DND-41 (cell line): ENCODE measurements around the gene TARP.

Experiments
- ATAC-seq: fragments of 200-7000 bp; cut with Tn5 transposase; 3 replicates; pipeline ENCODE4 v1.9.1; 2021; ENCODE audit warnings: low read depth; ENCODE audit not compliant: insufficient read depth
- DNase-seq: peaks from one replicate; pipeline ENCODE4 v3.0.0-alpha.2; 2020
- H2AFZ ChIP-seq: 2 replicates; pipeline ENCODE4 v1.6.0; 2012; ENCODE audit warnings: low read depth, low read length
- H3K27ac ChIP-seq: 2 replicates; pipeline ENCODE4 v1.5.1; 2012; ENCODE audit warnings: low read length, inconsistent platforms
- H3K27me3 ChIP-seq: fragments of 200-600 bp; sonication (generic); 2 replicates; pipeline ENCODE4 v1.6.0; 2012; ENCODE audit warnings: low read length, mild to moderate bottlenecking, inconsistent platforms; ENCODE audit not compliant: insufficient read depth, poor library complexity
- H3K36me3 ChIP-seq: 2 replicates; pipeline ENCODE4 v1.5.1; 2012; ENCODE audit warnings: low read length, inconsistent platforms; ENCODE audit not compliant: insufficient read depth
- H3K4me1 ChIP-seq: 2 replicates; pipeline ENCODE4 v1.5.1; 2012; ENCODE audit warnings: mild to moderate bottlenecking, low read length; ENCODE audit not compliant: insufficient read depth
- H3K4me2 ChIP-seq: 2 replicates; pipeline ENCODE4 v1.6.0; 2012; ENCODE audit warnings: mild to moderate bottlenecking, moderate library complexity, low read length, inconsistent platforms; ENCODE audit not compliant: insufficient read depth
- H3K4me3 ChIP-seq, 2 experiments: fragments of 200-600 bp in 1 of 2; shearing (Covaris generic) in 1 of 2; 2 replicates each; pipeline ENCODE4 v1.5.1; 2012 to 2016; ENCODE audit warnings: inconsistent platforms in 2 of 2, low read length in 2 of 2, mild to moderate bottlenecking in 2 of 2, low read depth in 1 of 2, moderate library complexity in 1 of 2
- H3K79me2 ChIP-seq: 2 replicates; pipeline ENCODE4 v1.6.0; 2012; ENCODE audit warnings: low read length, inconsistent platforms; ENCODE audit not compliant: insufficient read depth
- H3K9ac ChIP-seq: 2 replicates; pipeline ENCODE4 v1.6.0; 2012; ENCODE audit warnings: low read depth, mild to moderate bottlenecking, inconsistent platforms, low read length, moderate library complexity
- H3K9me3 ChIP-seq: 2 replicates; pipeline ENCODE4 v1.5.1; 2012; ENCODE audit warnings: low read length, moderate library complexity, mild to moderate bottlenecking, inconsistent platforms; ENCODE audit not compliant: insufficient read depth, severe bottlenecking
- H4K20me1 ChIP-seq: 2 replicates; pipeline ENCODE4 v1.6.0; 2012; ENCODE audit warnings: low read length; ENCODE audit not compliant: insufficient read depth
- EZH2 ChIP-seq: IDR thresholded peaks from 3 replicates; pipeline ENCODE4 v1.6.1; 2012; ENCODE audit warnings: borderline replicate concordance, low read depth, mild to moderate bottlenecking, moderate library complexity, low read length, inconsistent platforms; ENCODE audit not compliant: severe bottlenecking
- TF ChIP-seq, protein P1 (sequence below): IDR thresholded peaks from 2 replicates; pipeline ENCODE4 v1.5.1; 2012; ENCODE audit warnings: borderline replicate concordance, low read length, moderate library complexity, mild to moderate bottlenecking; ENCODE audit not compliant: poor library complexity, severe bottlenecking; ENCODE audit errors: extremely low read depth

TARP gene

DNA sequence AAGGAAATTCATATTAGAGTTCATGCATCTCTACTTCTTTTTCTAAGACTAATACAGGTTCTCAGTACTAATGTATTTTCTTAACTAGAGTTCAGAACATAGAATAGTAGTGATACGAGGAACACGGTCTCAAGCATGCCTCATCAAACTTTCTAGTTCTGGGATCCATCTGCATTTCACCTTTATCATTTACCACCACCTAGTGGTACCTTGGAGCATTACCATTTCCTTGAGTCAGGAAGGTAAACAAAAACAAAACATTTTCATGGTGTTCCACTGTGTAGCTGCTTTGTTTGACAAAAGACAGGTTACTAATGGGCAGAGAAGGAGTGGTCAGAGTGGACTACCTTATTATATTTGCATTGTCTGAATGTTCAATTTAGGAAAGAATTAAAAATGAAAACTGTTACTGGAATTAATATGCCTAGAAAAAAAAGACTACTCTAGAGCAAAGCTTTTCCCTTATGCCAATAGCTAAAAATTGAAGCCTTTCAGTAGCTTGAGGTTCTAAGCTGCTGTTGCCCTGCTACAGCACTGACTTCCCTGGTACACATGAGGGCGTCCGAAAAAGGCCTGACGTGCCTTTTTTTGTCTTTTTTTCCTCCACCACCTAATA, 50.8 kb downstream of the TARP start:
- no peaks in the 10 kb centered on the region for H3K9me3 ChIP-seq
- H3K4me3 ChIP-seq, result no peak overlapping the region
- no peak overlapping the region for H3K4me2 ChIP-seq
- no peaks in the 10 kb centered on the region for H3K27me3 ChIP-seq
- peaks cover 6% of the 10 kb centered on the region; the same call in 1 of the 2 replicates for H3K4me1 ChIP-seq
- H3K36me3 ChIP-seq, result peaks cover 68% of the 10 kb centered on the region
- no peaks in the 10 kb centered on the region for H3K79me2 ChIP-seq
- peak overlapping the region; percentile 53 for H3K27ac ChIP-seq
- ATAC-seq (peak; percentile 88), DNase-seq (peak; percentile 39)
- H3K9ac ChIP-seq, result no peak overlapping the region; the same call in 1 of the 2 replicates
- H4K20me1 ChIP-seq, result no peaks in the 10 kb centered on the region
- H2AFZ ChIP-seq, result no peak overlapping the region
- TF ChIP-seq EZH2, result no peak
- TF ChIP-seq, protein P1, sequence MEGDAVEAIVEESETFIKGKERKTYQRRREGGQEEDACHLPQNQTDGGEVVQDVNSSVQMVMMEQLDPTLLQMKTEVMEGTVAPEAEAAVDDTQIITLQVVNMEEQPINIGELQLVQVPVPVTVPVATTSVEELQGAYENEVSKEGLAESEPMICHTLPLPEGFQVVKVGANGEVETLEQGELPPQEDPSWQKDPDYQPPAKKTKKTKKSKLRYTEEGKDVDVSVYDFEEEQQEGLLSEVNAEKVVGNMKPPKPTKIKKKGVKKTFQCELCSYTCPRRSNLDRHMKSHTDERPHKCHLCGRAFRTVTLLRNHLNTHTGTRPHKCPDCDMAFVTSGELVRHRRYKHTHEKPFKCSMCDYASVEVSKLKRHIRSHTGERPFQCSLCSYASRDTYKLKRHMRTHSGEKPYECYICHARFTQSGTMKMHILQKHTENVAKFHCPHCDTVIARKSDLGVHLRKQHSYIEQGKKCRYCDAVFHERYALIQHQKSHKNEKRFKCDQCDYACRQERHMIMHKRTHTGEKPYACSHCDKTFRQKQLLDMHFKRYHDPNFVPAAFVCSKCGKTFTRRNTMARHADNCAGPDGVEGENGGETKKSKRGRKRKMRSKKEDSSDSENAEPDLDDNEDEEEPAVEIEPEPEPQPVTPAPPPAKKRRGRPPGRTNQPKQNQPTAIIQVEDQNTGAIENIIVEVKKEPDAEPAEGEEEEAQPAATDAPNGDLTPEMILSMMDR, result peak; percentile 92

DNA sequence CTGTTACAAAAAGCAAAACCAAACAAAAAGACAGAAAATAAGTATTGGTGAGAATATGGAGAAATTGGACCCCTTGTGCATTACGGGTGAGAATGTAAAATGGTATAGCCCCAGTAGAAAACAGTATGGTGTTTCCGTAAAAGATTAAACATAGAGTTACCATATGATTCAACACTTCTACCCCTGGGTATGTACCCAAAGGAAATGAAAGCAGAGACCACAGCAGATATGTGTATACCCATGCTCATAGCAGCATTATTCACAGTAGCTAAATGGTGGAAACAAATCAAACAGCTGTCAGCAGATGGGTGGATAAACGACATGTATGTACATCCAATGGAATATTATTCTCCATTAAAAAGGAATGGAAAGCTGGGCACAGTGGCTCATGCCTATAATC, 53.0 kb downstream of the TARP start:
- no peak for TF ChIP-seq EZH2
- TF ChIP-seq, protein P1, result no peak
- H3K27me3 ChIP-seq, result no peaks in the 10 kb centered on the region

DNA sequence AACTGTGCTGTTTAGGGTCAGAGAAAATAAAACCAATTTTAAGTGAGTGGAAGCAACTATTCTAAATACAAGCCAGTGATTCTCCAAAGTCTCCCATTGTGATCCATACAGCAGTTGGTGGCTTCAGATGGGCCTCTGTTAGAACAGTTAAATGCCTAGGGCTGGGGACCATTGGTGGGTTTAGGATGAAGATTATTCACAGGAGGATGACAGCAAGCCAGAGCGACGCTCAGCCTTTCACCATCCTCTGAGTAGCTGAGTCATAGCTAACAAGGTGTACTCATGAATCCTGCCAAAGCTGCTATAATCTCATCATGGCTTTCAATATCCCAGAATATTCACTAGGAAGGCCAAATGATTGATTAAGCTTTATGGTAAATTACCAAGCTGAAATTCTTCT, 55.8 kb downstream of the TARP start:
- no peak overlapping the region for H2AFZ ChIP-seq
- no peak for TF ChIP-seq EZH2
- TF ChIP-seq, protein P1, result no peak
- H3K79me2 ChIP-seq, result no peaks in the 10 kb centered on the region
- no peaks in the 10 kb centered on the region for H3K9me3 ChIP-seq
- H3K4me2 ChIP-seq, result no peak overlapping the region
- H3K9ac ChIP-seq, result no peak overlapping the region
- H3K27me3 ChIP-seq, result no peaks in the 10 kb centered on the region
- peaks cover 18% of the 10 kb centered on the region for H3K4me1 ChIP-seq
- no peaks in the 10 kb centered on the region for H4K20me1 ChIP-seq
- no peak overlapping the region for H3K27ac ChIP-seq
- DNase-seq (no peak), ATAC-seq (no peak)
- no peak overlapping the region for H3K4me3 ChIP-seq
- peaks cover 70% of the 10 kb centered on the region for H3K36me3 ChIP-seq

More for the DNA sequence above, 53.0 kb downstream of the TARP start:
- no peak overlapping the region for H3K9ac ChIP-seq
- H3K4me3 ChIP-seq, result no peak overlapping the region
- no peak for ATAC-seq
- H4K20me1 ChIP-seq, result no peaks in the 10 kb centered on the region
- H3K9me3 ChIP-seq, result no peaks in the 10 kb centered on the region
- no peak for DNase-seq
- no peak overlapping the region for H3K27ac ChIP-seq
- H2AFZ ChIP-seq, result no peak overlapping the region
- no peak overlapping the region for H3K4me2 ChIP-seq
- peaks cover 73% of the 10 kb centered on the region for H3K36me3 ChIP-seq
- H3K4me1 ChIP-seq, result peaks cover 17% of the 10 kb centered on the region
- no peaks in the 10 kb centered on the region for H3K79me2 ChIP-seq
